HEK293 (cell line): ENCODE results near the gene HM13.

Experiments used
- CTCF ChIA-PET: fragments of 350-600 bp; formaldehyde crosslinking; extraction: SDS; loops from one replicate; lab custom pipeline; 2021; ENCODE audit warnings: antibody characterized with exemption; lab: Yijun Ruan, JAX
- POLR2A ChIA-PET: fragments of 300-600 bp; formaldehyde crosslinking; extraction: SDS; loops from one replicate; lab custom pipeline; 2020; ENCODE audit warnings: antibody characterized with exemption, inconsistent platforms; lab: Yijun Ruan, JAX
- H3K27ac ChIP-seq: fragments of 200-500 bp; sonication (Bioruptor generic); 2 replicates; pipeline ENCODE4 v1.5.1; 2014; ENCODE audit warnings: low read depth, low read length, control low read depth, inconsistent platforms; ENCODE audit errors: extremely low read depth
- H3K36me3 ChIP-seq, 2 experiments: fragments of 200-500 bp in 1 of 2; sonication (Bioruptor generic) in 1 of 2; 1 replicate in 1 of 2; 2 replicates in 1 of 2; pipeline ENCODE4 v1.5.1; 2014 to 2017; ENCODE audit warnings: inconsistent platforms in 2 of 2, low read length in 2 of 2; ENCODE audit not compliant: control insufficient read depth in 2 of 2, insufficient read depth in 1 of 2
- H3K4me1 ChIP-seq: fragments of 200-500 bp; sonication (Bioruptor generic); 2 replicates; pipeline ENCODE4 v1.5.1; 2014; ENCODE audit warnings: mild to moderate bottlenecking, low read length, inconsistent platforms; ENCODE audit not compliant: control insufficient read depth, insufficient read depth
- H3K4me3 ChIP-seq: 2 replicates; pipeline ENCODE4 v1.5.1; 2011; ENCODE audit warnings: low read depth, mild to moderate bottlenecking, control low read depth, low read length, moderate library complexity
- H3K9me3 ChIP-seq: fragments of 200-500 bp; sonication (Bioruptor generic); 2 replicates; pipeline ENCODE4 v1.5.1; 2014; ENCODE audit warnings: low read depth, low read length, inconsistent platforms; ENCODE audit not compliant: control insufficient read depth, insufficient read depth
- GLIS1 ChIP-seq: fragments of 450-650 bp; formaldehyde crosslinking; IDR thresholded peaks from 2 replicates; pipeline ENCODE4 v1.5.1; 2016; ENCODE audit warnings: missing biosample characterization, missing genetic modification characterization
- IKZF3 ChIP-seq: fragments of 450-650 bp; IDR thresholded peaks from 2 replicates; pipeline ENCODE4 v1.5.0; 2018; ENCODE audit warnings: missing biosample characterization, mild to moderate bottlenecking, missing genetic modification characterization, moderate library complexity
- KLF9 ChIP-seq: fragments of 450-650 bp; formaldehyde crosslinking; IDR thresholded peaks from 2 replicates; pipeline ENCODE4 v1.5.1; 2016; ENCODE audit warnings: missing biosample characterization, missing genetic modification characterization, low read depth
- MZF1 ChIP-seq: fragments of 450-650 bp; formaldehyde crosslinking; IDR thresholded peaks from 2 replicates; pipeline ENCODE4 v1.5.1; 2017; ENCODE audit warnings: missing biosample characterization, missing genetic modification characterization, borderline replicate concordance
- SALL2 ChIP-seq: fragments of 450-650 bp; formaldehyde crosslinking; IDR thresholded peaks from 2 replicates; pipeline ENCODE4 v1.5.0; 2017; ENCODE audit warnings: missing biosample characterization, mild to moderate bottlenecking, missing genetic modification characterization, borderline replicate concordance
- SCRT2 ChIP-seq: fragments of 450-650 bp; formaldehyde crosslinking; IDR thresholded peaks from 2 replicates; pipeline ENCODE4 v1.5.1; 2016; ENCODE audit warnings: missing biosample characterization, missing genetic modification characterization
- ZNF121 ChIP-seq: fragments of 450-650 bp; formaldehyde crosslinking; IDR thresholded peaks from 2 replicates; pipeline ENCODE4 v1.5.1; 2016; ENCODE audit warnings: missing biosample characterization, missing genetic modification characterization
- ZNF274 ChIP-seq, 2 experiments: fragments of 200-500 bp in 1 of 2; fragments of 450-650 bp in 1 of 2; sonication (Bioruptor generic) in 1 of 2; formaldehyde crosslinking in 1 of 2; IDR thresholded peaks; 2 replicates each; pipeline versions ENCODE4 v1.5.1 to v1.6.1; 2014 to 2016; ENCODE audit warnings: borderline replicate concordance in 1 of 2, inconsistent platforms in 1 of 2, low read length in 1 of 2, missing biosample characterization in 1 of 2, missing genetic modification characterization in 1 of 2
- ZNF341 ChIP-seq: fragments of 450-650 bp; formaldehyde crosslinking; IDR thresholded peaks from 2 replicates; pipeline ENCODE4; 2016; ENCODE audit warnings: low read depth, missing biosample characterization, missing genetic modification characterization
- ZNF433 ChIP-seq: fragments of 450-650 bp; formaldehyde crosslinking; IDR thresholded peaks from 2 replicates; pipeline ENCODE4 v1.5.1; 2016; ENCODE audit warnings: missing biosample characterization, missing genetic modification characterization, low read depth
- ZNF510 ChIP-seq: fragments of 450-650 bp; formaldehyde crosslinking; IDR thresholded peaks from 2 replicates; pipeline ENCODE4 v1.5.1; 2018; ENCODE audit warnings: mild to moderate bottlenecking, missing genetic modification characterization, missing biosample characterization; ENCODE audit not compliant: insufficient replicate concordance
- ZNF596 ChIP-seq: fragments of 450-650 bp; IDR thresholded peaks from 2 replicates; pipeline ENCODE4 v1.5.0; 2018; ENCODE audit warnings: missing biosample characterization, mild to moderate bottlenecking, missing genetic modification characterization, moderate library complexity
- ZNF600 ChIP-seq: fragments of 450-650 bp; formaldehyde crosslinking; IDR thresholded peaks from 2 replicates; pipeline ENCODE4 v1.5.1; 2016; ENCODE audit warnings: missing biosample characterization, missing genetic modification characterization
- ZNF623 ChIP-seq: fragments of 450-650 bp; formaldehyde crosslinking; IDR thresholded peaks from 2 replicates; pipeline ENCODE4 v1.5.1; 2016; ENCODE audit warnings: missing biosample characterization, missing genetic modification characterization
- ZNF664 ChIP-seq: fragments of 450-650 bp; formaldehyde crosslinking; IDR thresholded peaks from 2 replicates; pipeline ENCODE4 v1.5.1; 2016; ENCODE audit warnings: missing biosample characterization, missing genetic modification characterization
- ZNF776 ChIP-seq: fragments of 450-650 bp; formaldehyde crosslinking; IDR thresholded peaks from 2 replicates; pipeline ENCODE4 v1.5.0; 2017; ENCODE audit warnings: missing biosample characterization, missing genetic modification characterization, borderline replicate concordance
- ZNF777 ChIP-seq: fragments of 450-650 bp; formaldehyde crosslinking; IDR thresholded peaks from 2 replicates; pipeline ENCODE4 v1.5.1; 2017; ENCODE audit warnings: missing biosample characterization, missing genetic modification characterization, borderline replicate concordance
- ZNF791 ChIP-seq: fragments of 450-650 bp; formaldehyde crosslinking; IDR thresholded peaks from 2 replicates; pipeline ENCODE4 v1.5.1; 2016; ENCODE audit warnings: missing biosample characterization, missing genetic modification characterization
- ZSCAN23 ChIP-seq: fragments of 450-650 bp; formaldehyde crosslinking; IDR thresholded peaks from 2 replicates; pipeline ENCODE4 v1.5.1; 2016; ENCODE audit warnings: missing biosample characterization, missing genetic modification characterization
- TF ChIP-seq, protein P1 (sequence below): fragments of 450-650 bp; formaldehyde crosslinking; IDR thresholded peaks from 2 replicates; pipeline ENCODE4 v1.5.1; 2016; ENCODE audit warnings: missing biosample characterization, missing genetic modification characterization
- TF ChIP-seq, protein P2 (sequence below): fragments of 450-650 bp; formaldehyde crosslinking; IDR thresholded peaks from 2 replicates; pipeline ENCODE4 v1.5.1; 2016; ENCODE audit warnings: missing biosample characterization, missing genetic modification characterization
- TF ChIP-seq, protein P3 (sequence below): fragments of 450-650 bp; formaldehyde crosslinking; IDR thresholded peaks from 2 replicates; pipeline ENCODE4 v1.5.1; 2017; ENCODE audit warnings: missing biosample characterization, missing genetic modification characterization

Gene HM13

GRCh38 chr20:31536575-31536974 lies 22.3 kb downstream of the HM13 start:
- POLR2A ChIA-PET, result interaction anchor here (1.9 kb wide), 1 partner anchor 10 kb away, joined by 6 read pairs; a partner anchor contains a TSS
- Histone ChIP-seq H3K4me3 (no peak overlapping the region), H3K9me3 (no peaks in the 10 kb centered on the region), H3K4me1 (no peaks in the 10 kb centered on the region), H3K36me3 (peaks cover 37 to 92% of the 10 kb centered on the region in 2 experiments), H3K27ac (no peak overlapping the region)
- TF ChIP-seq ZNF623, result peak; percentile 94
- no peak for TF ChIP-seq IKZF3 (tag by site-specific recombination)
- CTCF ChIA-PET, result interaction anchor here (3.4 kb wide), 1 partner anchor 34 kb away, joined by 10 read pairs; no protein-coding TSS in a partner anchor

DNA sequence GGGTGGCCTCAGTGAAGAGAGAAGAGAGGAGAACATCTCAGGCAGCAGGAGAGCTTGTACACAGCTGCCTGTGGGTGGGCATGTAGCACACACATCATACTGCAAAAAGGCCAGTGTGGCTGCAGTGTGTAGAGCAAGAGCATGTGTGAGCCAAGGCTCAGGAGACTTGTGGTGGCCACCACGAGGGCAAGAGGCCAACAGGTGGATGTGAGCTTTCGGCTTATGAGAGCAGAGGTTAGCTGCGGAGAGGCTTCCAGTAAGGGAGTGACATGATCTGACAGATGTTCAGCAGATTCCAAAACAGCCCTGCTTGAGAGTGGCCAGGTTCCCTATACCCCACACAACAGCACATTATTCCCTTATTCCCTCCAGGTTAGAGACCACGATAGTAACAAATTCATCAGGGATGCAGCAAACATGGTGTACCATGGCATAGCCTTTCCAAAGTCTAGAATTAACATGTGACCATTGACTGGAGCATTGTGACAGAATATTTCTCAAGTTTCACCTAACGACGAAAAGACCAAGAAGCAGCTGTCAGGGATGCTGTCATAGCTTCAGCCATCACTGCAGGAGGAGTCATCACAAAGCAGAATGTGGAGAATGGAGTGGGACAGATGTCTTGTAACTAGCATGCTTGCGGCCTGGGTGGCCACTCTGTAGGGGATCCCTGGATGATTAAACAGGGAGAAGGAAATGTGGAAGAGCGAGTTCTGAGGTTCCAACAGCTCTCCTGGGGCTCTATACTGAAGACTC lies 23.1 kb downstream of the HM13 start:
- Histone ChIP-seq H3K4me1 (no peaks in the 10 kb centered on the region), H3K27ac (no peak overlapping the region), H3K36me3 (peaks cover 30 to 92% of the 10 kb centered on the region in 2 experiments), H3K4me3 (no peak overlapping the region), H3K9me3 (no peaks in the 10 kb centered on the region)
- TF ChIP-seq ZNF600 (tag by site-specific recombination) (no peak), GLIS1 (tag by site-specific recombination) (peak; percentile 80), ZNF776 (tag by site-specific recombination) (no peak), SCRT2 (tag by site-specific recombination) (peak; percentile 75), ZNF791 (tag by site-specific recombination) (no peak)
- CTCF ChIA-PET, result interaction anchor here (1.0 to 3.4 kb wide), 3 partner anchors 20 to 35 kb away, joined by 3 to 10 read pairs (median 3); no protein-coding TSS in a partner anchor
- POLR2A ChIA-PET, result interaction anchor here (1.9 kb wide), 1 partner anchor 9 kb away, joined by 6 read pairs; a partner anchor contains a TSS

GRCh38 chr20:31537890-31538289 lies 23.6 kb downstream of the HM13 start:
- ChIA-PET POLR2A (interaction anchor here (1.9 kb wide), 1 partner anchor 9 kb away, joined by 6 read pairs; a partner anchor contains a TSS), CTCF (interaction anchor here (1.0 to 3.4 kb wide), 3 partner anchors 19 to 35 kb away, joined by 3 to 10 read pairs (median 3); no protein-coding TSS in a partner anchor)
- no peaks in the 10 kb centered on the region for H3K4me1 ChIP-seq
- H3K9me3 ChIP-seq, result no peaks in the 10 kb centered on the region
- H3K27ac ChIP-seq, result no peak overlapping the region
- no peak overlapping the region for H3K4me3 ChIP-seq
- peaks cover 30 to 92% of the 10 kb centered on the region in 2 experiments for H3K36me3 ChIP-seq
- TF ChIP-seq ZNF777 (tag by site-specific recombination), result no peak
- no peak for TF ChIP-seq ZNF121
- TF ChIP-seq, protein P1, sequence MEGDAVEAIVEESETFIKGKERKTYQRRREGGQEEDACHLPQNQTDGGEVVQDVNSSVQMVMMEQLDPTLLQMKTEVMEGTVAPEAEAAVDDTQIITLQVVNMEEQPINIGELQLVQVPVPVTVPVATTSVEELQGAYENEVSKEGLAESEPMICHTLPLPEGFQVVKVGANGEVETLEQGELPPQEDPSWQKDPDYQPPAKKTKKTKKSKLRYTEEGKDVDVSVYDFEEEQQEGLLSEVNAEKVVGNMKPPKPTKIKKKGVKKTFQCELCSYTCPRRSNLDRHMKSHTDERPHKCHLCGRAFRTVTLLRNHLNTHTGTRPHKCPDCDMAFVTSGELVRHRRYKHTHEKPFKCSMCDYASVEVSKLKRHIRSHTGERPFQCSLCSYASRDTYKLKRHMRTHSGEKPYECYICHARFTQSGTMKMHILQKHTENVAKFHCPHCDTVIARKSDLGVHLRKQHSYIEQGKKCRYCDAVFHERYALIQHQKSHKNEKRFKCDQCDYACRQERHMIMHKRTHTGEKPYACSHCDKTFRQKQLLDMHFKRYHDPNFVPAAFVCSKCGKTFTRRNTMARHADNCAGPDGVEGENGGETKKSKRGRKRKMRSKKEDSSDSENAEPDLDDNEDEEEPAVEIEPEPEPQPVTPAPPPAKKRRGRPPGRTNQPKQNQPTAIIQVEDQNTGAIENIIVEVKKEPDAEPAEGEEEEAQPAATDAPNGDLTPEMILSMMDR (tag by site-specific recombination), result no peak
- no peak for TF ChIP-seq MZF1 (tag by site-specific recombination)
- TF ChIP-seq ZNF274 (IDR thresholded peaks at IDR 0.05; ENCODE audit: low read length), result no peak
- no peak for TF ChIP-seq ZNF274 (tag by site-specific recombination; IDR thresholded peaks at IDR 0.05; ENCODE audit: borderline replicate concordance)
- no peak for TF ChIP-seq ZNF433
- no peak for TF ChIP-seq SALL2 (tag by site-specific recombination)
- TF ChIP-seq ZNF510, result no peak
- no peak for TF ChIP-seq KLF9 (tag by site-specific recombination)
- TF ChIP-seq, protein P2, sequence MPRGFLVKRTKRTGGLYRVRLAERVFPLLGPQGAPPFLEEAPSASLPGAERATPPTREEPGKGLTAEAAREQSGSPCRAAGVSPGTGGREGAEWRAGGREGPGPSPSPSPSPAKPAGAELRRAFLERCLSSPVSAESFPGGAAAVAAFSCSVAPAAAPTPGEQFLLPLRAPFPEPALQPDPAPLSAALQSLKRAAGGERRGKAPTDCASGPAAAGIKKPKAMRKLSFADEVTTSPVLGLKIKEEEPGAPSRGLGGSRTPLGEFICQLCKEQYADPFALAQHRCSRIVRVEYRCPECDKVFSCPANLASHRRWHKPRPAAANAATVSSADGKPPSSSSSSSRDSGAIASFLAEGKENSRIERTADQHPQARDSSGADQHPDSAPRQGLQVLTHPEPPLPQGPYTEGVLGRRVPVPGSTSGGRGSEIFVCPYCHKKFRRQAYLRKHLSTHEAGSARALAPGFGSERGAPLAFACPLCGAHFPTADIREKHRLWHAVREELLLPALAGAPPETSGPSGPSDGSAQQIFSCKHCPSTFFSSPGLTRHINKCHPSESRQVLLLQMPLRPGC (tag by site-specific recombination), result no peak
- no peak for TF ChIP-seq ZSCAN23
- no peak for TF ChIP-seq ZNF596 (tag by site-specific recombination)
- TF ChIP-seq ZNF341 (tag by site-specific recombination), result no peak
- TF ChIP-seq ZNF664 (tag by site-specific recombination), result no peak
- TF ChIP-seq, protein P3, sequence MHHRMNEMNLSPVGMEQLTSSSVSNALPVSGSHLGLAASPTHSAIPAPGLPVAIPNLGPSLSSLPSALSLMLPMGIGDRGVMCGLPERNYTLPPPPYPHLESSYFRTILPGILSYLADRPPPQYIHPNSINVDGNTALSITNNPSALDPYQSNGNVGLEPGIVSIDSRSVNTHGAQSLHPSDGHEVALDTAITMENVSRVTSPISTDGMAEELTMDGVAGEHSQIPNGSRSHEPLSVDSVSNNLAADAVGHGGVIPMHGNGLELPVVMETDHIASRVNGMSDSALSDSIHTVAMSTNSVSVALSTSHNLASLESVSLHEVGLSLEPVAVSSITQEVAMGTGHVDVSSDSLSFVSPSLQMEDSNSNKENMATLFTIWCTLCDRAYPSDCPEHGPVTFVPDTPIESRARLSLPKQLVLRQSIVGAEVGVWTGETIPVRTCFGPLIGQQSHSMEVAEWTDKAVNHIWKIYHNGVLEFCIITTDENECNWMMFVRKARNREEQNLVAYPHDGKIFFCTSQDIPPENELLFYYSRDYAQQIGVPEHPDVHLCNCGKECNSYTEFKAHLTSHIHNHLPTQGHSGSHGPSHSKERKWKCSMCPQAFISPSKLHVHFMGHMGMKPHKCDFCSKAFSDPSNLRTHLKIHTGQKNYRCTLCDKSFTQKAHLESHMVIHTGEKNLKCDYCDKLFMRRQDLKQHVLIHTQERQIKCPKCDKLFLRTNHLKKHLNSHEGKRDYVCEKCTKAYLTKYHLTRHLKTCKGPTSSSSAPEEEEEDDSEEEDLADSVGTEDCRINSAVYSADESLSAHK (tag by site-specific recombination), result no peak
